H1 (cell line): ENCODE data around the gene TMEM176B. TPM values are rescaled to one million over a fixed set of nuclear protein-coding genes. Genes with fewer than 3 reads are reported as not detected.
A peak's percentile ranks its signal among the peaks of the same experiment; 100 is the strongest.

ENCODE experiments used
- CTCF ChIA-PET: fragments of 300-600 bp; sonication (Branson Sonifier 250); formaldehyde crosslinking; loops from one replicate; lab custom pipeline; 2021; ENCODE audit not compliant: partially characterized antibody; lab: Charles Lee
- POLR2A ChIA-PET: fragments of 300-600 bp; sonication (Branson Sonifier 250); formaldehyde crosslinking; loops from one replicate; lab custom pipeline; 2021; ENCODE audit warnings: inconsistent platforms; ENCODE audit not compliant: partially characterized antibody; lab: Charles Lee
- DNase-seq, 2 experiments: peaks; one replicate each; pipeline versions ENCODE4 v3.0.0 to v3.0.0-alpha.2; 2010 to 2022; ENCODE audit warnings: low spot score in 2 of 2, low read depth in 1 of 2, mixed read lengths in 1 of 2
- FAIRE-seq: peaks from 2 replicates; lab custom pipeline; 2011; peaks lifted over from hg19 to GRCh38; lab: Jason Lieb, UNC
- H2AFZ ChIP-seq: 2 replicates; pipeline ENCODE4 v1.8.1; 2012; ENCODE audit warnings: low read length, inconsistent platforms
- H2AK5ac ChIP-seq: 2 replicates; pipeline ENCODE4 v1.6.1; 2013; ENCODE audit warnings: low read depth, low read length
- H2BK120ac ChIP-seq: replicated peaks from 2 replicates; pipeline ENCODE3; 2013; ENCODE audit warnings: low read depth, low read length, inconsistent platforms
- H2BK12ac ChIP-seq: 2 replicates; pipeline ENCODE4 v1.6.1; 2013; ENCODE audit warnings: low read depth, low read length
- H2BK15ac ChIP-seq: 2 replicates; pipeline ENCODE4 v1.6.1; 2013; ENCODE audit warnings: low read length
- H2BK20ac ChIP-seq: 2 replicates; pipeline ENCODE4 v1.6.1; 2013; ENCODE audit warnings: low read length
- H2BK5ac ChIP-seq: 2 replicates; pipeline ENCODE4 v1.6.1; 2013; ENCODE audit warnings: low read depth, low read length
- H3K14ac ChIP-seq: 2 replicates; pipeline ENCODE4 v1.6.1; 2013; ENCODE audit warnings: inconsistent platforms; ENCODE audit not compliant: insufficient read length
- H3K18ac ChIP-seq: 2 replicates; pipeline ENCODE4 v1.6.1; 2013; ENCODE audit warnings: low read length; ENCODE audit errors: extremely low read depth
- H3K23ac ChIP-seq: 2 replicates; pipeline ENCODE4 v1.6.1; 2013; ENCODE audit warnings: inconsistent platforms; ENCODE audit not compliant: insufficient read length
- H3K23me2 ChIP-seq: 2 replicates; pipeline ENCODE4 v1.6.1; 2013; ENCODE audit warnings: low read depth, low read length
- H3K27ac ChIP-seq: 2 replicates; pipeline ENCODE4 v1.6.1; 2011; ENCODE audit warnings: low read depth, low read length, inconsistent platforms
- H3K27me3 ChIP-seq, 4 experiments: replicated peaks in 1 of 4; 1 replicate in 1 of 4; 2 replicates in 3 of 4; pipeline versions ENCODE4 v1.6.1 to v1.8.1; 2011 to 2013; ENCODE audit warnings: low read length in 3 of 4, mild to moderate bottlenecking in 3 of 4, inconsistent platforms in 2 of 4, mixed read lengths in 2 of 4, moderate library complexity in 1 of 4; ENCODE audit not compliant: control insufficient read depth in 3 of 4, insufficient read depth in 3 of 4; ENCODE audit errors: extremely low read depth in 1 of 4
- H3K36me3 ChIP-seq, 4 experiments: 2 replicates each; pipeline versions ENCODE4 v1.6.1 to v1.8.1; 2011 to 2013; ENCODE audit warnings: mild to moderate bottlenecking in 4 of 4, low read length in 3 of 4, moderate library complexity in 2 of 4, control low read depth in 1 of 4, inconsistent platforms in 1 of 4; ENCODE audit not compliant: insufficient read depth in 4 of 4, control insufficient read depth in 2 of 4
- H3K4ac ChIP-seq: replicated peaks from 2 replicates; pipeline ENCODE3; 2013; ENCODE audit warnings: low read length, low read depth, mixed read lengths, inconsistent platforms; ENCODE audit not compliant: insufficient read length
- H3K4me1 ChIP-seq, 4 experiments: replicated peaks in 1 of 4; 1 replicate in 1 of 4; 2 replicates in 3 of 4; pipeline versions ENCODE4 v1.6.1 to v1.8.1; 2011 to 2013; ENCODE audit warnings: low read length in 3 of 4, inconsistent platforms in 2 of 4, mixed read lengths in 1 of 4; ENCODE audit not compliant: insufficient read depth in 4 of 4, control insufficient read depth in 3 of 4
- H3K4me2 ChIP-seq, 2 experiments: 2 replicates each; pipeline versions ENCODE4 v1.6.1 to v1.8.1; 2011 to 2013; ENCODE audit warnings: low read depth in 2 of 2, low read length in 2 of 2, control low read depth in 1 of 2, inconsistent platforms in 1 of 2, mild to moderate bottlenecking in 1 of 2; ENCODE audit not compliant: insufficient read depth in 1 of 2
- H3K4me3 ChIP-seq, 4 experiments: fragments of 200-600, 300-600 bp in 1 of 4; sonication (generic), shearing (Covaris generic), sonication (Bioruptor Twin) in 1 of 4; 2 replicates each; pipeline versions ENCODE4 v1.5.1 to v1.8.1; 2011 to 2016; ENCODE audit warnings: low read length in 4 of 4, low read depth in 3 of 4, control low read depth in 2 of 4, inconsistent platforms in 2 of 4, mild to moderate bottlenecking in 2 of 4, mixed read lengths in 1 of 4, moderate library complexity in 1 of 4; ENCODE audit not compliant: insufficient read depth in 2 of 4; ENCODE audit errors: extremely low read depth in 1 of 4
- H3K56ac ChIP-seq: replicated peaks from 2 replicates; pipeline ENCODE3; 2013; ENCODE audit warnings: low read depth, mild to moderate bottlenecking, mixed read lengths, low read length, inconsistent platforms; ENCODE audit not compliant: insufficient read length
- H3K79me1 ChIP-seq: 2 replicates; pipeline ENCODE4 v1.6.1; 2013; ENCODE audit warnings: low read depth, low read length, control low read depth
- H3K79me2 ChIP-seq, 2 experiments: 2 replicates each; pipeline versions ENCODE4 v1.6.1 to v1.8.1; 2012 to 2013; ENCODE audit warnings: low read length in 2 of 2, mild to moderate bottlenecking in 2 of 2, inconsistent platforms in 1 of 2; ENCODE audit not compliant: insufficient read depth in 2 of 2, control insufficient read depth in 1 of 2
- H3K9ac ChIP-seq, 4 experiments: replicated peaks in 1 of 4; 1 replicate in 1 of 4; 2 replicates in 3 of 4; pipeline versions ENCODE4 v1.6.1 to v1.8.1; 2011 to 2013; ENCODE audit warnings: low read depth in 3 of 4, low read length in 3 of 4, control low read depth in 2 of 4, mild to moderate bottlenecking in 2 of 4, moderate library complexity in 2 of 4, inconsistent platforms in 1 of 4; ENCODE audit errors: extremely low read depth in 1 of 4
- H3K9me3 ChIP-seq, 2 experiments: 2 replicates each; pipeline versions ENCODE4 v1.6.1 to v1.8.1; 2012 to 2013; ENCODE audit warnings: mild to moderate bottlenecking in 2 of 2, moderate library complexity in 2 of 2, control low read depth in 1 of 2, inconsistent platforms in 1 of 2, low read depth in 1 of 2, low read length in 1 of 2, mixed read lengths in 1 of 2; ENCODE audit not compliant: insufficient read depth in 2 of 2
- H4K20me1 ChIP-seq, 2 experiments: replicated peaks in 1 of 2; 2 replicates each; pipeline versions ENCODE3 to v1.8.1; 2011 to 2013; ENCODE audit warnings: inconsistent platforms in 2 of 2, low read length in 2 of 2, mild to moderate bottlenecking in 1 of 2; ENCODE audit not compliant: insufficient read depth in 2 of 2, control insufficient read depth in 1 of 2
- H4K5ac ChIP-seq: 2 replicates; pipeline ENCODE4 v1.6.1; 2013; ENCODE audit warnings: low read length, low read depth, mixed read lengths, inconsistent platforms; ENCODE audit not compliant: insufficient read length
- H4K8ac ChIP-seq: 2 replicates; pipeline ENCODE4 v1.8.0; 2013; ENCODE audit warnings: mild to moderate bottlenecking, moderate library complexity, low read length, inconsistent platforms; ENCODE audit not compliant: insufficient read depth; ENCODE audit errors: extremely low read depth
- H4K91ac ChIP-seq: replicated peaks from 2 replicates; pipeline ENCODE3; 2013; ENCODE audit warnings: low read length, mixed read lengths, inconsistent platforms; ENCODE audit not compliant: insufficient read length
- CTCF ChIP-seq, 3 experiments: IDR thresholded peaks; 1 replicate in 2 of 3; 2 replicates in 1 of 3; pipeline versions ENCODE4 v1.5.1 to v1.6.1; 2011; ENCODE audit warnings: low read length in 3 of 3, mild to moderate bottlenecking in 3 of 3, inconsistent platforms in 2 of 3, low read depth in 1 of 3, moderate library complexity in 1 of 3; ENCODE audit not compliant: insufficient read depth in 1 of 3; ENCODE audit errors: control extremely low read depth in 1 of 3
- FOSL1 ChIP-seq: IDR thresholded peaks from 2 replicates; pipeline ENCODE4 v1.6.1; 2011; ENCODE audit warnings: mild to moderate bottlenecking, low read depth, low read length, moderate library complexity; ENCODE audit not compliant: insufficient read depth
- RAD21 ChIP-seq, 2 experiments: IDR thresholded peaks in 1 of 2; conservative IDR thresholded peaks in 1 of 2; 2 replicates each; pipeline ENCODE4 v1.6.1; 2011; ENCODE audit warnings: low read depth in 2 of 2, low read length in 2 of 2, improper control_type of control experiment in 1 of 2, inconsistent platforms in 1 of 2, mild to moderate bottlenecking in 1 of 2, moderate library complexity in 1 of 2
- SP4 ChIP-seq: IDR thresholded peaks from 2 replicates; pipeline ENCODE4 v1.6.1; 2012; ENCODE audit warnings: low read length, inconsistent platforms
- WGBS, 2 experiments: shearing (Covaris generic) in 1 of 2; methylation state at CpG; one replicate each; pipeline versions ENCODE4 v1.1.6 to v1.1.7; 2013 to 2015; ENCODE audit warnings: low lambda C conversion rate in 2 of 2, mixed read lengths in 2 of 2, inconsistent platforms in 1 of 2, low coverage in 1 of 2, missing lambda C conversion rate in 1 of 2; ENCODE audit not compliant: insufficient replicate concordance in 2 of 2, insufficient coverage in 1 of 2, insufficient read length in 1 of 2; ENCODE audit errors: extremely low coverage in 1 of 2, missing lambda C conversion rate in 1 of 2; 5-methylcytosine and 5-hydroxymethylcytosine counted together
- polyA plus RNA-seq, 7 experiments: library from polyadenylated mRNA; depleted of rRNA in 3 of 7; stranded (reverse) in 5 of 7; unstranded in 2 of 7; fragments of >200 nt in 5 of 7; fragments of 200-250 nt in 2 of 7; gene quantifications; 1 replicate in 5 of 7; 2 replicates in 1 of 7; 4 replicates in 1 of 7; pipeline versions ENCODE4 v1.2.1 to v1.2.3, GENCODE V29; 2011 to 2013; ENCODE audit warnings: missing spikeins in 2 of 7, mixed read lengths in 2 of 7
- total RNA-seq: library from RNA; stranded (reverse); fragmentation: NEBNext Ultra II Directional; extraction: Animal tissue kit (Norgen Biotek cat#: 25700); gene quantifications from 2 replicates; pipeline ENCODE4 v1.2.1, GENCODE V29; 2021

Gene TMEM176B
- total and polyA plus RNA-seq, 2 of the 8 experiments (the other 6 are each of a cell fraction or from before 2014, with no cell fraction given), result 1.2 to 2.1 TPM

DNA sequence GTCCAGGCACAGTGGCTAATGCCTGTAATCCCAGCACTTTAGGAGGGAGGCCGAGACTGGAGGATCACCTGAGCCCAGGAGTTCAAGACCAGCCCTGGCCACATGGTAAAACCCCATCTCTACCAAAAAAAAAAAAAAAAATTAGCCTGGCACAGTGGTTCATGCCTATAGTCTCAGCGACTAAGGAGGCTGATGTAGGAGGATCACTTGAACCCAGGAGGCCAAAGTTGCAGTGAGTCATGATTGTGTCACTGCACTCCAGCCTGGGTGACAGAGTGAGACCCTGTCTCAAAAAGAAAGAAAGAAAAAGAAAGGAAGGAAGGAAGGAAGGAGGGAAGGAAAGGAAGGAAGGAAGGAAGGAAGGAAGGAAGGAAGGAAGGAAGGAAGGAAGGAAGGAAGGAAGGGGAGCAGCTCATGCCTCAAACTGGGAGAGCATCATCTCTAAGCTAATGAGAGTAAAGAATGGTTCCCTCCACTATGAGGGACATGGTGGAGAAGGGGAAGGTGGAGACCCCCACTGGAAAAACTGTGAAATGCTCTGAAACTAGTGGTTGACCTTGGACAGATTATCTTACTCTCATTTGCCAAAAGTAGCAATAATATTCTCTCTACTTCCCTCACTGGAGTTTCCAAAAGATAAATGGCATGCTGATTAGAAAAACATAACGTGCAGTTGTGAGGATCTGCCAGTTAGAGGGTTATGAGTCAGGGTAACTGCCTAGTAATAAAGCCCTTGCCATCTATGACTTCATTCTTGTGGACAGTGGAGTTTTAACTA lies 46.1 kb downstream of the TMEM176B start:
- H2AK5ac ChIP-seq, result no peak overlapping the region
- H3K9me3 ChIP-seq, result no peaks in the 10 kb centered on the region
- H2BK12ac ChIP-seq, result no peak overlapping the region
- no peak overlapping the region for H3K27ac ChIP-seq
- WGBS, 2 experiments, result 49% methylated on average over 3 of the region's 3 CpGs; no CpG with 5 or more reads in 1 of the 2 experiments
- POLR2A ChIA-PET, result no interaction called here
- H3K14ac ChIP-seq, result no peak overlapping the region
- no peak overlapping the region for H2AFZ ChIP-seq
- no peak overlapping the region for H2BK120ac ChIP-seq
- no peaks in the 10 kb centered on the region for H3K79me2 ChIP-seq
- H3K27me3 ChIP-seq, result peaks cover 0 to 13% (median 7%) of the 10 kb centered on the region in 4 experiments; a peak in 5 of 7 replicates
- peaks cover 0 to under 1% of the 10 kb centered on the region in 2 experiments for H4K20me1 ChIP-seq
- H2BK20ac ChIP-seq, result no peak overlapping the region
- no peak overlapping the region for H3K56ac ChIP-seq
- H3K4ac ChIP-seq, result no peak overlapping the region
- no peak overlapping the region for H3K18ac ChIP-seq
- H3K36me3 ChIP-seq, result no peaks in the 10 kb centered on the region
- H4K91ac ChIP-seq, result no peak overlapping the region
- TF ChIP-seq RAD21 (IDR thresholded peaks at IDR 0.05 in 1 of 2, conservative IDR thresholded peaks at IDR 0.05 in 1 of 2; ENCODE audit: low read depth in 2 of 2, low read length in 2 of 2), result peak; percentile 77 to 78
- no peak for TF ChIP-seq SP4
- no peak for TF ChIP-seq FOSL1
- TF ChIP-seq CTCF (IDR thresholded peaks at IDR 0.05; ENCODE audit: control extremely low read depth in 1 of 3, insufficient read depth in 1 of 3, low read depth in 1 of 3, low read length in 3 of 3), result peak in 2 of 3 experiments; percentile 60 to 64; a peak in 3 of 4 replicates
- no peak overlapping the region for H3K4me2 ChIP-seq
- H2BK5ac ChIP-seq, result no peak overlapping the region
- CTCF ChIA-PET, result interaction anchor here (0.6 to 1.9 kb wide), 8 partner anchors 8 to 326 kb away, joined by 3 to 9 read pairs (median 4); no protein-coding TSS in a partner anchor
- no peaks in the 10 kb centered on the region for H3K23me2 ChIP-seq
- no peak overlapping the region for H3K9ac ChIP-seq
- no peak overlapping the region for H4K5ac ChIP-seq
- H3K4me1 ChIP-seq, result no peaks in the 10 kb centered on the region
- H4K8ac ChIP-seq, result no peak overlapping the region
- no peaks in the 10 kb centered on the region for H3K79me1 ChIP-seq
- no peak overlapping the region for H2BK15ac ChIP-seq
- no peak overlapping the region for H3K4me3 ChIP-seq
- no peak overlapping the region for H3K23ac ChIP-seq
- FAIRE-seq (peak; percentile 13), DNase-seq (no peak)
